Nephron progenitor cell (in vitro differentiated cells): ENCODE data around the gene FERMT1.

Source experiments
- DNase-seq: peaks from one replicate; pipeline ENCODE4 v3.0.0; 2021
- H3K27ac Mint-ChIP-seq: 2 replicates; pipeline ENCODE4 v1.8.0; 2021; ENCODE audit warnings: mild to moderate bottlenecking, moderate library complexity, mixed read lengths
- H3K27me3 Mint-ChIP-seq: 2 replicates; pipeline ENCODE4 v1.8.0; 2021; ENCODE audit warnings: mild to moderate bottlenecking, low read depth, mixed read lengths; ENCODE audit not compliant: poor library complexity
- H3K36me3 Mint-ChIP-seq: 2 replicates; pipeline ENCODE4 v1.8.0; 2021; ENCODE audit warnings: low read depth, mixed read lengths
- H3K4me1 Mint-ChIP-seq: 2 replicates; pipeline ENCODE4 v1.8.0; 2021; ENCODE audit warnings: mixed read lengths
- H3K4me3 Mint-ChIP-seq: 2 replicates; pipeline ENCODE4 v1.8.0; 2021; ENCODE audit warnings: mild to moderate bottlenecking, moderate library complexity, mixed read lengths
- H3K9me3 Mint-ChIP-seq: 2 replicates; pipeline ENCODE4 v1.8.0; 2021; ENCODE audit warnings: mild to moderate bottlenecking, moderate library complexity, mixed read lengths
- CTCF ChIP-seq: fragments of 200-600 bp; sonication (generic); IDR thresholded peaks from 2 replicates; pipeline ENCODE4 v1.5.0; 2021; ENCODE audit warnings: antibody characterized with exemption

FERMT1 gene

GRCh38 chr20:6160736-6161135 is 37.9 kb upstream of the FERMT1 start:
- DNase-seq = no peak
- Mint-ChIP-seq H3K4me1 (peaks cover 5% of the 10 kb centered on the region), H3K4me3 (no peak overlapping the region), H3K27me3 (no peaks in the 10 kb centered on the region), H3K27ac (no peak overlapping the region), H3K9me3 (peaks cover 31% of the 10 kb centered on the region), H3K36me3 (peaks cover 11% of the 10 kb centered on the region)
- TF ChIP-seq CTCF = no peak

GRCh38 chr20:6157345-6157744 is 34.5 kb upstream of the FERMT1 start:
- H3K27ac Mint-ChIP-seq = no peak overlapping the region
- TF ChIP-seq CTCF = no peak

GRCh38 chr20:6152777-6153176 is 29.9 kb upstream of the FERMT1 start:
- Mint-ChIP-seq H3K36me3 (peaks cover 11% of the 10 kb centered on the region), H3K27ac (no peak overlapping the region), H3K4me1 (no peaks in the 10 kb centered on the region), H3K27me3 (peaks cover 11% of the 10 kb centered on the region), H3K4me3 (no peak overlapping the region), H3K9me3 (peaks cover 68% of the 10 kb centered on the region)
- DNase-seq = no peak
- TF ChIP-seq CTCF = no peak

More at GRCh38 chr20:6157345-6157744, 34.5 kb upstream of the FERMT1 start:
- peaks cover 11% of the 10 kb centered on the region for H3K36me3 Mint-ChIP-seq
- no peak overlapping the region for H3K4me3 Mint-ChIP-seq
- no peaks in the 10 kb centered on the region for H3K4me1 Mint-ChIP-seq
- no peak for DNase-seq
- peaks cover 7% of the 10 kb centered on the region for H3K27me3 Mint-ChIP-seq
- H3K9me3 Mint-ChIP-seq = peaks cover 51% of the 10 kb centered on the region

- Mint-ChIP-seq H3K36me3 (no peaks in the 10 kb centered on the region), H3K4me1 (no peaks in the 10 kb centered on the region), H3K27me3 (peaks cover 11% of the 10 kb centered on the region), H3K9me3 (peaks cover 56% of the 10 kb centered on the region), H3K4me3 (no peak overlapping the region), H3K27ac (no peak overlapping the region)
- no peak for TF ChIP-seq CTCF
- no peak for DNase-seq
Observed at GRCh38 chr20:6148073-6148472, 25.2 kb upstream of the FERMT1 start.

GRCh38 chr20:6142348-6142993 is 19.6 kb upstream of the FERMT1 start:
- H3K4me1 Mint-ChIP-seq = no peaks in the 10 kb centered on the region
- no peak overlapping the region for H3K27ac Mint-ChIP-seq
- peak; percentile 94 for TF ChIP-seq CTCF
- H3K4me3 Mint-ChIP-seq = no peak overlapping the region
- H3K9me3 Mint-ChIP-seq = peaks cover 26% of the 10 kb centered on the region
- no peaks in the 10 kb centered on the region for H3K36me3 Mint-ChIP-seq
- H3K27me3 Mint-ChIP-seq = peaks cover 3% of the 10 kb centered on the region
- DNase-seq = peak; percentile 65

- no peak for DNase-seq
- H3K4me3 Mint-ChIP-seq = no peak overlapping the region
Observed at GRCh38 chr20:6140947-6141346, 18.1 kb upstream of the FERMT1 start.

More at GRCh38 chr20:6140947-6141346, 18.1 kb upstream of the FERMT1 start:
- Mint-ChIP-seq H3K9me3 (peaks cover 23% of the 10 kb centered on the region), H3K27me3 (peaks cover 10% of the 10 kb centered on the region), H3K27ac (no peak overlapping the region), H3K36me3 (no peaks in the 10 kb centered on the region), H3K4me1 (no peaks in the 10 kb centered on the region)
- no peak for TF ChIP-seq CTCF
